RWPE2 (cell line): Measurements from ENCODE around the gene PTGS2.

ENCODE experiments used
- ATAC-seq: fragments of 200-7000 bp; cut with Tn5 transposase; 3 replicates; pipeline ENCODE4 v1.9.1; 2021; ENCODE audit warnings: low read depth
- DNase-seq: peaks from one replicate; pipeline ENCODE4 v3.0.0-alpha.2; 2020; ENCODE audit warnings: low spot score
- H3K27ac ChIP-seq: fragments of 450-650 bp; 2 replicates; pipeline ENCODE4 v1.5.1; 2017; ENCODE audit warnings: mild to moderate bottlenecking; ENCODE audit not compliant: poor library complexity, severe bottlenecking
- H3K27me3 ChIP-seq: fragments of 250-450 bp; sonication (Bioruptor Pico); 2 replicates; pipeline ENCODE4 v1.5.1; 2021; ENCODE audit warnings: mild to moderate bottlenecking, moderate library complexity; ENCODE audit not compliant: insufficient read depth, poor library complexity, severe bottlenecking
- H3K36me3 ChIP-seq: fragments of 250-450 bp; sonication (Bioruptor Pico); 2 replicates; pipeline ENCODE4 v1.5.1; 2020; ENCODE audit warnings: low read depth, mild to moderate bottlenecking, moderate library complexity
- H3K4me1 ChIP-seq: fragments of 250-450 bp; sonication (Bioruptor Pico); 2 replicates; pipeline ENCODE4 v1.5.1; 2021; ENCODE audit warnings: mild to moderate bottlenecking, moderate library complexity; ENCODE audit not compliant: insufficient read depth, poor library complexity, severe bottlenecking
- H3K4me3 ChIP-seq: fragments of 250-450 bp; sonication (Bioruptor Pico); 2 replicates; pipeline ENCODE4 v1.5.1; 2021; ENCODE audit warnings: mild to moderate bottlenecking, moderate library complexity; ENCODE audit not compliant: severe bottlenecking
- H3K9me3 ChIP-seq: fragments of 250-450 bp; sonication (Bioruptor Pico); 2 replicates; pipeline ENCODE4 v1.5.1; 2021; ENCODE audit warnings: mild to moderate bottlenecking, moderate library complexity; ENCODE audit not compliant: severe bottlenecking
- TF ChIP-seq, protein P1 (sequence below): fragments of 450-650 bp; IDR thresholded peaks from one replicate; pipeline ENCODE4 v1.5.1; 2017; ENCODE audit warnings: mild to moderate bottlenecking, moderate library complexity; ENCODE audit not compliant: poor library complexity, severe bottlenecking

PTGS2 gene

DNA sequence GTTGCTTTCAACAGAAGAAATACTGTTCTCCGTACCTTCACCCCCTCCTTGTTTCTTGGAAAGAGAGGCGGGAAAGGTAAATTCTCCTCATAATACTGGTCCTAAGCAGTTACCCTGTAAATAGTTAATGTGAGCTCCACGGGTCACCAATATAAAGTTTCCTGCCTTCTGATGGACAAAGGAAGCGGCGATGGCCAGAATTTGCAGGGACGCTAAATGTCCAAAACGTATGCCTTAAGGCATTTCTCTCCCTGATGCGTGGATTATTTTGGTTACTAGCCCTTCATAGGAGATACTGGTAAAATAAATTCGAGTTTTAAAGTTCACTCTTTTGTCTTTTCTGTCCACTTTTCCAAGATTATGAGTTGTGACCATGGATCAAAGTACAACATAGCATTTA lies 898 bp upstream of the PTGS2 start:
- Histone ChIP-seq H3K27me3 (no peaks in the 10 kb centered on the region), H3K4me3 (peak overlapping the region; percentile 64), H3K36me3 (peaks cover 36% of the 10 kb centered on the region), H3K9me3 (no peaks in the 10 kb centered on the region), H3K27ac (peak overlapping the region; percentile 83), H3K4me1 (peaks cover 15% of the 10 kb centered on the region)
- TF ChIP-seq, protein P1, sequence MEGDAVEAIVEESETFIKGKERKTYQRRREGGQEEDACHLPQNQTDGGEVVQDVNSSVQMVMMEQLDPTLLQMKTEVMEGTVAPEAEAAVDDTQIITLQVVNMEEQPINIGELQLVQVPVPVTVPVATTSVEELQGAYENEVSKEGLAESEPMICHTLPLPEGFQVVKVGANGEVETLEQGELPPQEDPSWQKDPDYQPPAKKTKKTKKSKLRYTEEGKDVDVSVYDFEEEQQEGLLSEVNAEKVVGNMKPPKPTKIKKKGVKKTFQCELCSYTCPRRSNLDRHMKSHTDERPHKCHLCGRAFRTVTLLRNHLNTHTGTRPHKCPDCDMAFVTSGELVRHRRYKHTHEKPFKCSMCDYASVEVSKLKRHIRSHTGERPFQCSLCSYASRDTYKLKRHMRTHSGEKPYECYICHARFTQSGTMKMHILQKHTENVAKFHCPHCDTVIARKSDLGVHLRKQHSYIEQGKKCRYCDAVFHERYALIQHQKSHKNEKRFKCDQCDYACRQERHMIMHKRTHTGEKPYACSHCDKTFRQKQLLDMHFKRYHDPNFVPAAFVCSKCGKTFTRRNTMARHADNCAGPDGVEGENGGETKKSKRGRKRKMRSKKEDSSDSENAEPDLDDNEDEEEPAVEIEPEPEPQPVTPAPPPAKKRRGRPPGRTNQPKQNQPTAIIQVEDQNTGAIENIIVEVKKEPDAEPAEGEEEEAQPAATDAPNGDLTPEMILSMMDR: no peak
- ATAC-seq (no peak; the same call in 2 of the 3 replicates), DNase-seq (no peak)

DNA sequence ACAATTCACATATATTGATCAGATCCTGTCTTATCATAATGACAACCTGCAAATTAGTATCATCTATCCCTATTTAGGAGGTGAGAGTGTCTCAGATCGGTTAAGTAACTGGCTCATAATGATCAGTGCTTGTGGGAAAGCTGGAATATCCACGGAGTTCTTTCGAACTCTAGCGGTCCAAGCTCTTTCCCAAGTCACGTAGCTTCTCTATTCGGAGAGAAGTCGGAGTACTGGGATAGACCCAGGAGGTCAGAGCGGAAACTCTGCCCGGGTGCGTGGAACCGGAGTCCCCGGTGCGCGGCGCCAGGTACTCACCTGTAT lies 339 bp downstream of the PTGS2 start:
- TF ChIP-seq, protein P1: no peak
- DNase-seq (no peak), ATAC-seq (no peak)
- Histone ChIP-seq H3K4me1 (peaks cover 15% of the 10 kb centered on the region), H3K27me3 (no peaks in the 10 kb centered on the region), H3K36me3 (peaks cover 48% of the 10 kb centered on the region), H3K27ac (peak overlapping the region; percentile 83), H3K9me3 (no peaks in the 10 kb centered on the region), H3K4me3 (peak overlapping the region; percentile 64)

- TF ChIP-seq, protein P1: no peak
- Histone ChIP-seq H3K27me3 (no peaks in the 10 kb centered on the region), H3K4me1 (peaks cover 15% of the 10 kb centered on the region), H3K4me3 (no peak overlapping the region), H3K27ac (no peak overlapping the region), H3K9me3 (no peaks in the 10 kb centered on the region), H3K36me3 (peaks cover 66% of the 10 kb centered on the region)
- DNase-seq (no peak), ATAC-seq (no peak)
These were observed 2.1 kb downstream of the PTGS2 start for GRCh38 chr1:186678155-186678554.

GRCh38 chr1:186672596-186672995 lies 7.6 kb downstream of the PTGS2 start:
- no peaks in the 10 kb centered on the region for H3K27me3 ChIP-seq
- TF ChIP-seq, protein P1: no peak
- peaks cover 58% of the 10 kb centered on the region for H3K36me3 ChIP-seq
- no peaks in the 10 kb centered on the region for H3K9me3 ChIP-seq
- no peak for ATAC-seq
- H3K4me1 ChIP-seq: no peaks in the 10 kb centered on the region
- no peak for DNase-seq
- no peak overlapping the region for H3K27ac ChIP-seq
- H3K4me3 ChIP-seq: no peak overlapping the region

DNA sequence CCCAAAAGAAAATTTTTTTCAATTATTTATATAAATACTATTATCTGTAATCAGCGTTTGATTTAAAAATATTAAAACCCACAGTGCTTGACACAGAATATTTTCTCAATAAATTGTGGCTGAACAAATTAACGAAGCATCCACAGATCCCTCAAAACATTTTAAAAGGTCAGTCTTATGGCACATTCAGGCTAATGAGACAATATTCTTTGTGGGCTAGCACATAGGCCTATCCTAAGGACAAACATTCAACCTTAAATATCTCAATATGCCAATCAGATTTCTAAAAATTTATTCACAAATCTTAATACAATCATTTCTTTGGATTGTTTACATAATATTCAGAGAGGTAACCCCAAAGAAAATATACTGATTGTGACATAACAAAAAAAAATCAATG lies 8.1 kb downstream of the PTGS2 start:
- no peaks in the 10 kb centered on the region for H3K4me1 ChIP-seq
- ATAC-seq (no peak), DNase-seq (no peak)
- no peak overlapping the region for H3K27ac ChIP-seq
- peaks cover 53% of the 10 kb centered on the region for H3K36me3 ChIP-seq
- H3K4me3 ChIP-seq: no peak overlapping the region
- no peaks in the 10 kb centered on the region for H3K27me3 ChIP-seq
- no peaks in the 10 kb centered on the region for H3K9me3 ChIP-seq
- TF ChIP-seq, protein P1: no peak
